Fibroblast of lung (primary cell): ENCODE results near the gene UVRAG. TPM values are rescaled to one million over a fixed set of nuclear protein-coding genes. Genes with fewer than 3 reads are reported as not detected.
A peak's percentile ranks its signal among the peaks of the same experiment; 100 is the strongest.

Experiments used
- DNase-seq, 2 donors: peaks; one replicate each; pipeline versions ENCODE4 v3.0.0 to v3.0.0-alpha.2; 2010; ENCODE audit warnings: low read depth in 2 of 2
- H2AFZ ChIP-seq: 2 replicates; pipeline ENCODE4 v1.5.1; 2012; ENCODE audit warnings: low read length, control low read depth, inconsistent platforms
- H3K27ac ChIP-seq: 2 replicates; pipeline ENCODE4 v1.5.1; 2011; ENCODE audit warnings: low read length, control low read depth; ENCODE audit not compliant: insufficient read depth
- H3K27me3 ChIP-seq: 2 replicates; pipeline ENCODE4 v1.5.1; 2011; ENCODE audit warnings: mild to moderate bottlenecking, low read length; ENCODE audit not compliant: control insufficient read depth, insufficient read depth
- H3K36me3 ChIP-seq: 2 replicates; pipeline ENCODE4 v1.5.1; 2011; ENCODE audit warnings: low read length; ENCODE audit not compliant: control insufficient read depth, insufficient read depth
- H3K4me1 ChIP-seq: 2 replicates; pipeline ENCODE4 v1.5.1; 2011; ENCODE audit warnings: low read length; ENCODE audit not compliant: control insufficient read depth, insufficient read depth; ENCODE audit errors: extremely low read depth
- H3K4me2 ChIP-seq: 2 replicates; pipeline ENCODE4 v1.5.1; 2011; ENCODE audit warnings: low read length, control low read depth; ENCODE audit not compliant: insufficient read depth; ENCODE audit errors: extremely low read depth
- H3K4me3 ChIP-seq, 4 experiments: fragments of 200-600 bp in 1 of 4; sonication (generic) in 1 of 4; replicated peaks in 1 of 4; 2 replicates each; pipeline ENCODE4 v1.5.1; 2011 to 2016; ENCODE audit warnings: low read length in 4 of 4, low read depth in 3 of 4, mild to moderate bottlenecking in 3 of 4, control low read depth in 2 of 4, inconsistent platforms in 1 of 4, mixed read lengths in 1 of 4; ENCODE audit not compliant: insufficient read depth in 1 of 4; ENCODE audit errors: control extremely low read depth in 1 of 4
- H3K79me2 ChIP-seq: 2 replicates; pipeline ENCODE4 v1.5.1; 2012; ENCODE audit warnings: mild to moderate bottlenecking, low read length, inconsistent platforms; ENCODE audit not compliant: control insufficient read depth, insufficient read depth
- H3K9ac ChIP-seq: 2 replicates; pipeline ENCODE4 v1.5.1; 2011; ENCODE audit warnings: mild to moderate bottlenecking, low read length, control low read depth; ENCODE audit not compliant: insufficient read depth
- H3K9me3 ChIP-seq: 2 replicates; pipeline ENCODE4 v1.5.1; 2012; ENCODE audit warnings: low read depth, low read length; ENCODE audit not compliant: control insufficient read depth, insufficient read depth
- H4K20me1 ChIP-seq: 2 replicates; pipeline ENCODE4 v1.5.1; 2011; ENCODE audit warnings: low read length; ENCODE audit not compliant: control insufficient read depth, insufficient read depth; ENCODE audit errors: extremely low read depth
- CTCF ChIP-seq, 2 donors: IDR thresholded peaks in 1 of 2; conservative IDR thresholded peaks in 1 of 2; 1 replicate in 1 of 2; 2 replicates in 1 of 2; pipeline ENCODE4 v1.5.1; 2011 to 2012; ENCODE audit warnings: low read length in 2 of 2, control low read depth in 1 of 2, inconsistent platforms in 1 of 2, low read depth in 1 of 2, mild to moderate bottlenecking in 1 of 2
- EZH2 ChIP-seq: IDR thresholded peaks from 2 replicates; pipeline ENCODE4 v1.5.1; 2012; ENCODE audit warnings: low read length, control low read depth, mild to moderate bottlenecking; ENCODE audit errors: missing control alignments
- polyA plus RNA-seq, 2 donors: library from polyadenylated mRNA; depleted of rRNA in 1 of 2; stranded (reverse) in 1 of 2; unstranded in 1 of 2; fragments of >200 nt; gene quantifications; 2 replicates each; pipeline ENCODE4 v1.2.1, GENCODE V29; 2011 to 2012; ENCODE audit warnings: missing spikeins in 1 of 2
- total RNA-seq: library from RNA; depleted of rRNA; stranded (reverse); fragments of >200 nt; gene quantifications from 2 replicates; pipeline ENCODE4 v1.2.1, GENCODE V29; 2014

UVRAG gene
- total and polyA plus RNA-seq, 2 donors (not counting 1 experiment from before 2014, with no cell fraction given), result 15.8 to 22.1 TPM

DNA sequence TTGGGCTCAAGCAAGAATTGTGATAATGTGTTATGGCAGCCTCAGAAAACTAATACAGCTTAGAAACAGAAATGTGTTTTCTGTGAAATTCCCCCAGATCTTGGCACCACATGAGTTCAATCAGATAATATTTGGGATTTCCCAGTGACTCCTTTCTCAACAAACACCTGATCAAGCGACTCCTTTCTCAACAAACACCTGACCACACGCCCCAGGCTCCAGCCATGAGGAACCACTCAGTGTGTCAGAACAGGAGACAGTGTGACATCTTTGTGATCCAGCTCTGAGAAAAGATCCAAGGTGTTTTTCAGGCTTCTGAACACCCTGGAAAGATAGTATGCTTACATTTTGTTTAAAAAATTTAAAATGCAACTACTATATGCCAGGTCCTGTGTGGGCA, 1.9 kb upstream of the UVRAG start:
- H3K27me3 ChIP-seq, result peaks cover 2% of the 10 kb centered on the region
- DNase-seq, result no peak
- no peak overlapping the region for H3K4me3 ChIP-seq
- H4K20me1 ChIP-seq, result no peaks in the 10 kb centered on the region
- no peak overlapping the region for H3K4me2 ChIP-seq
- no peak overlapping the region for H3K27ac ChIP-seq
- no peak overlapping the region for H3K9ac ChIP-seq
- H3K9me3 ChIP-seq, result no peaks in the 10 kb centered on the region
- no peak for TF ChIP-seq EZH2
- peaks cover 12% of the 10 kb centered on the region for H3K79me2 ChIP-seq
- no peaks in the 10 kb centered on the region for H3K36me3 ChIP-seq
- H2AFZ ChIP-seq, result no peak overlapping the region
- peaks cover 8% of the 10 kb centered on the region for H3K4me1 ChIP-seq

GRCh38 chr11:75813622-75814039, 1.4 kb upstream of the UVRAG start:
- Histone ChIP-seq H3K79me2 (peaks cover 12% of the 10 kb centered on the region), H3K27ac (no peak overlapping the region)

GRCh38 chr11:75814363-75814676, 690 bp upstream of the UVRAG start:
- Histone ChIP-seq H3K36me3 (no peaks in the 10 kb centered on the region), H3K79me2 (peaks cover 14% of the 10 kb centered on the region), H3K4me1 (peaks cover 8% of the 10 kb centered on the region), H4K20me1 (no peaks in the 10 kb centered on the region), H3K27me3 (no peaks in the 10 kb centered on the region), H3K4me2 (peak overlapping the region; percentile 94), H2AFZ (peak overlapping the region; percentile 95), H3K9me3 (no peaks in the 10 kb centered on the region), H3K4me3 (peak overlapping the region; percentile 72 to 94 (median 86)), H3K27ac (peak overlapping the region; percentile 83), H3K9ac (peak overlapping the region; percentile 32)
- TF ChIP-seq EZH2 (no peak), CTCF (conservative IDR thresholded peaks at IDR 0.05 in 1 of 2, IDR thresholded peaks at IDR 0.05 in 1 of 2; ENCODE audit: low read depth in 1 of 2, low read length in 2 of 2) (no peak)
- no peak for DNase-seq

More at GRCh38 chr11:75813622-75814039, 1.4 kb upstream of the UVRAG start:
- Histone ChIP-seq H3K4me2 (no peak overlapping the region), H3K27me3 (peaks cover 2% of the 10 kb centered on the region), H3K4me3 (no peak overlapping the region), H4K20me1 (no peaks in the 10 kb centered on the region), H2AFZ (no peak overlapping the region), H3K4me1 (peaks cover 8% of the 10 kb centered on the region), H3K9me3 (no peaks in the 10 kb centered on the region), H3K9ac (no peak overlapping the region), H3K36me3 (no peaks in the 10 kb centered on the region)
- DNase-seq, result peak in 1 of 2 donors; percentile 51
- TF ChIP-seq EZH2 (no peak), CTCF (conservative IDR thresholded peaks at IDR 0.05 in 1 of 2, IDR thresholded peaks at IDR 0.05 in 1 of 2; ENCODE audit: low read depth in 1 of 2, low read length in 2 of 2) (no peak)
